Measurements from ENCODE around the gene MRTFB. TPM values are rescaled to one million over a fixed set of nuclear protein-coding genes. Genes with fewer than 3 reads are reported as not detected.
"Not testable (repeated sequence)": the region's sequence is repeated elsewhere in the genome, so short reads cannot be mapped to it uniquely, and the experiment has no call there.

Gene MRTFB
- total RNA-seq: 32.5 TPM

- no peak for DNase-seq
Measured at GRCh38 chr16:14070877-14071575, at the start of gene MRTFB. MRTFB (plus strand) TSS chr16:14071319; CDS start chr16:14140607, 69,288 bp downstream.

- not testable (repeated sequence) for DNase-seq
Measured at GRCh38 chr16:14023526-14023925, 47.6 kb upstream of the MRTFB start.

GRCh38 chr16:14024283-14024682 lies 46.8 kb upstream of the MRTFB start:
- DNase-seq: no peak

- DNase-seq: no peak
Measured at GRCh38 chr16:14026572-14027285, 44.4 kb upstream of the MRTFB start.

- DNase-seq: no peak
Measured at GRCh38 chr16:14028202-14028601, 42.9 kb upstream of the MRTFB start.

- no peak for DNase-seq
Measured at GRCh38 chr16:14029658-14030057, 41.5 kb upstream of the MRTFB start.

- DNase-seq: no peak
Measured at GRCh38 chr16:14035092-14035491, 36.0 kb upstream of the MRTFB start.

- DNase-seq: peak; percentile 45
Measured at GRCh38 chr16:14036889-14037288, 34.2 kb upstream of the MRTFB start.

- DNase-seq: no peak
Measured at GRCh38 chr16:14037960-14038359, 33.2 kb upstream of the MRTFB start.

- no peak for DNase-seq
Measured at GRCh38 chr16:14041164-14041563, 30.0 kb upstream of the MRTFB start.

GRCh38 chr16:14042706-14043105 lies 28.4 kb upstream of the MRTFB start:
- peak; percentile 49 for DNase-seq

GRCh38 chr16:14043278-14043677 lies 27.8 kb upstream of the MRTFB start:
- peak; percentile 73 for DNase-seq

- no peak for DNase-seq
Measured at GRCh38 chr16:14043793-14044192, 27.3 kb upstream of the MRTFB start.

GRCh38 chr16:14047121-14047859 lies 23.8 kb upstream of the MRTFB start:
- not testable (repeated sequence) for DNase-seq

GRCh38 chr16:14050291-14051027 lies 20.7 kb upstream of the MRTFB start:
- no peak for DNase-seq

GRCh38 chr16:14051103-14051729 lies 19.9 kb upstream of the MRTFB start:
- no peak for DNase-seq

- DNase-seq: no peak
Measured at GRCh38 chr16:14056970-14057369, 14.1 kb upstream of the MRTFB start.

GRCh38 chr16:14057878-14058382 lies 13.2 kb upstream of the MRTFB start:
- no peak for DNase-seq

- DNase-seq: no peak
Measured at GRCh38 chr16:14061732-14062259, 9.3 kb upstream of the MRTFB start.

- DNase-seq: no peak
Measured at GRCh38 chr16:14062261-14062660, 8.9 kb upstream of the MRTFB start.

All from skin of body (tissue), 2 donors.